Stimulated activated CD4-positive, alpha-beta T cell treated with anti-CD3 and anti-CD28 coated beads, TNF-alpha, amount 100 ng/mL, for 1 hour (primary cell): Measurements from ENCODE around the gene FREM1.

Experiments used
- DNase-seq, 3 donors: peaks; one replicate each; pipeline ENCODE4 v3.0.0-alpha.2; 2020; ENCODE audit warnings: low read depth in 3 of 3, low spot score in 1 of 3

The FREM1 gene

GRCh38 chr9:14909601-14909960 lies 647 bp downstream of the FREM1 start:
- no peak for DNase-seq

DNA sequence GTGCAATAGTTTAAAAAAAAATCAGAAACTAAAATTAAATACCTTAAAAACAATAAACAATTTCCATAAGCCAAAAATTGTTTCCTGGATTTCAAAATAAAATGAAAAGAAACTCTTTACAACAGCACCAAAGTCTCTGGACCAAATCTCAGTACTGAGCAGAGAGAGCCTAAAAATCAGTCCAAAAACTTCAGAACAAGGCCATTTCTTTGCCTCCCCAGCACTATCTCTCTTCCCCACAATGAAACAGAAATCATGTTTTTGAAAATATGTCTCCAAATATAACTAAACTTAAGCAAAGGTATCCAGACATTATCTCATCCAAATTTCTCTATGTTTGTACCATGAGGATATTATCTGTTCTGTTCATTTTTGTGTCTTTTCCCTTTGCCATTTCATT lies 1.0 kb downstream of the FREM1 start:
- DNase-seq = no peak

DNA sequence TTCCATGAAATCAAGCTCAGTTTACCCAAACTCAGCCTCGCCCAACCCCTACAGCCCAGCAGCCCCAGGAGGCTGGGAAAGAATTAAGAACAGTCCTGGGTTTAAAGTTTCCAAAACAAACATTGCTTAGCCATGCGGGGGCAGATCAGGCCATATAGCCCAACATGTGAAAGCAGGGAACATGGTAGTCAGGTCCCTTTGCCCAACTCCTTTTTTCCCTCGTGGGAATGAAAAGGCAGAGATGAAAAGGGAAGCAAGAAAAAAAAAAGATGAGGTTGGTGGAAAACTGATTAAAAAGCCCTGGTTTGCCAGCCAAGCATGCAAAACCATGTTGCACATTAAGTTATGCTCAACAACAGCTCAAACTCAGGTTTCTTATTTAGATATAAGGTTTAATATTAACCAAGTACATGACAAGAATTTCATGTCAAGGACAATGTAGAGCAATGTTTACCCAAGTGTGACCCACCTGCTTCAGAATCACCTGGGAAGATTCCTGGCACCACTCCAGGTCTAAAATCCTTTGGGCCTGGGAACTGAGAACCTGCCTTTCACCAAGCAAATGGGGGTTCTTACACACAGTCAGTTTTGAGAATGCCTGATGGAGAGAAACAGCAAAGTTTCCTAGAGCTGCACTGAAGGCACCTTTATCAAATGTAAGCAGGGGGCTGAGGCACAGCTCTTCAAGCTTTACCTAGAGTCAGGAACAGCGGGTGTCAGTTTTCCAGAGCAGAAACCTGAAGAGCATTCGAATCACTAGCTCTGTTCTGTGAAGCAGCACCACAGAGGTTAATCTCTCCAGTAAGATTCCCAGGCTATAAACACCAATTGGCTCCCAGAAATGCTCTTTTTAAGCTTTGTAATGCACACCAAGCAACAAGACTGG lies 1.7 kb downstream of the FREM1 start:
- DNase-seq = no peak

GRCh38 chr9:14907696-14908095 lies 2.5 kb downstream of the FREM1 start:
- DNase-seq = no peak

GRCh38 chr9:14907360-14907685 lies 2.9 kb downstream of the FREM1 start:
- no peak for DNase-seq

- DNase-seq = no peak
These were observed 3.4 kb downstream of the FREM1 start for GRCh38 chr9:14906644-14907359.

DNA sequence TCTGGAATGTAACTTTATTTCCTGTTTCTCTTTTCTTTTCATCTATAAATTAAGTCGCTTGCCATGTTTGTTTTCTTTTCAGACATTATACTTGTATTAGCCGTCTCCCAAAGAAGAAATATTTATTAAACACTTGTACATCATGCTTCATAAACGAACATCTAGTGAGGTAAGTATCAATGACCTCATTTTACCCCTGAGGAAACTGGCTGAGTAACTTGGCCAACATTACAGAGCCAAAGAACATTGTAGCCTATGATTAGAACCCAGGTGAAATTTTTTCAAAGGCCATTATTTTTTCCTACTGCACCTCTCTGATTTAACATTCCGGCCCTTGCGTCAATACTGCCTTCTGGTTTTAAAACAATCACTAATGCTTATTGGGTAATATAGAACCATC lies 4.2 kb downstream of the FREM1 start:
- no peak for DNase-seq

GRCh38 chr9:14903040-14903439 lies 7.2 kb downstream of the FREM1 start:
- DNase-seq = no peak

DNA sequence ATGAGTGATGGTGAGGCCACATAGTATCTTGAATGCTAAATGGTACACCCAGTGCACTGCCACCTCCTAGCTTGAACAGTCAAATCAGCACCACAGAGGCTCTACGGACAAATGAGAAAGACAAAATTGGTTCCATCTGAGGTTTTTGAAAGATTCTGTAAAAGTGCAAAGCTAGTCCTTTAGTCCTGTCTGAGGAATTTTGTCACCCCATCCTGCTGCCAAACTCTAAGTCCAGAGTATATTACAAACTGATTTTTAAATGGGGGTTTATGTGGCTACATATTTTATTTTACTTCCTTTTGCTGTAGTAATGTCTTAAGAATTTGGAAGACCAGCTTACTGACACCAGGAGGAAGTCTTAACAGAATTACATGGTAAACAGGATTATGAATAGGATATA lies 7.7 kb downstream of the FREM1 start:
- no peak for DNase-seq

DNA sequence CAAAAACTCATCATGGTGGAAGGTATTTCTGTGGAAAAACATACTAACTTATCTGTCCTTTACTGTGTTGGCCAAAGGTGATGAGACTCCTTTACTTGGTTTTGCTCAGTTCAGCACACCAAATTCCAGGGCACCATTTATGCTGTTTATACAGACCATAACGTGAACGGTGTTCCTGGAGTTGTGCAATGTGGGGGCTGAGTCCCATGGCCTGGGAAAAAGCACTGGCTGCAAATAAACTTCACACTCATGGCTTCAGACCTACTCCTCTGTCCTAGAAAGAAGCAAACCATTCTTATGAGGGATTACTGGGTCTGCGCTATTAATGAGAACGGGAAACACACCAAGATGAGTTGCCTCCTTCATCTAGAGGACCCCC lies 10.4 kb downstream of the FREM1 start:
- DNase-seq = no peak

DNA sequence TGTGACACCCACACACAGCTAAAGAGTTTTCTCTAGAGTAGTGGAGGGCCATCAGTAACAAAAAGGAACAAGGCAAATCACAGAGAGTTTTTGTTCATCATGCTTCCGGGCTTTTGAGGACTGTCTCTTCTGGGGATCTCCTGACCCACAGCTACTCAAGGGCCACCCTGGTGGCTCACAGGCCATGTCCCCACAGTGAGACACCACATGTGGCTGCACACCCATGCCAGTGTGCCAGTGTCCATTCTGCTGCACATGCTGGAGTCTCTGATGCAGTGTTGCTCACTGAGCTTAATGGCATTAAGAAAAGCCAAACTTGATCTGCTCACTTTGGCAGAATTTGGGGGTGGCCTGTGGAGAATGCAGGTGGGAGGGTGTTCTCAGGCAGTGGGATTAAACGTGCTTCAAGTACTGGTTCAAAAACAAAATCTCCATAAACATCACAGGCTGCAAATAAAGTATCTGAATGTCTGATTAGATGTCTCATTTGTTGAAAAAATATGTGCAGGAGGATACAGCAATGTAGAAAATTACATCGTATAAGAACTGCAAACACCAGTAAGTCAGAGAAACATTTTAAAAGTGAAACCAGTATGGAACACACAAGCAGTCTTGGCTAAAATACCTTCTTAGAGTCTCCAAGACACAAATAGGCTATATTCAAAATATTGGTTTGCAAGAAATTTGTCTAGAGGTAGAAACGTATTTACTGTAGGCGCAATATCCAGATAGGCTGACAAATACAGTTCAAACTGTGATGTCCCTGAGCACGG lies 11.0 kb downstream of the FREM1 start:
- DNase-seq = no peak

DNA sequence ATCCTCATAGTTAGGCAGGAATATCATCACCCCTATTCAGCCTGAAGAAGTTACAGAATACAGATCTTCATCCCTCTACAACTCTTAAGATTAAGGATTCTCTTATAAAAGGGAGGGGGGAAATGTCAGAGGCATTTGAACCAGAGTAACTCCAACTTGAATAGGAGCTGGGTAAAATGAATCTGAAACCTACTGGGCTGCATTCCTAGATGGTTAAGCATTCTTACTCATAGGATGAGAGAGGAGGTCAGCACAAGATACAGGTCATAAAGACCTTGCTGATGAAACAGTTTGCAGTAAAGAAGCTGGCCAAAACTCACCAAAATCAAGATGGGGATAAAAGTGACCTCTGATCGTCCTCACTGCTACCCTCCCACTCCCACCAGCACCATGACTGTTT lies 14.4 kb downstream of the FREM1 start:
- DNase-seq = no peak

- no peak for DNase-seq
These were observed 16.9 kb downstream of the FREM1 start for GRCh38 chr9:14893280-14893679.

DNA sequence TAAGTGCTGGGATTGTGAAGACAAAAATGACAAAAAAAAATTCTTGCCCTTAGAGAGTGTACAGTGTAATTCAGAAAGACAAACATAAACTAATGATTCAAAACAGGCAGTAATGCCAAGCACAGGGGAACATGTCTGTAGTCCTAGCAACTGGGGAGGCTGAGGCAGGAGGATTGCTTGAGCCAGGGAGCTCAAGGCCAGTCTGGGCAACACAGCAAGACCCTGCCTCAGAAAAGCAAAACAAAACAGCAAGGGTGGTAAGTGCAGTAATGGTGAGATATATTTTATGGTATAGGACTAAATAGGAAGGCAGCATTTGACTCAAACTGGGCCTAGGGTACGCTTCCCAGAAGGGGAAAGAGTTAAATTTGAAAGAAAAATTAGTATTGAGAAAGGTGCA lies 18.9 kb downstream of the FREM1 start:
- no peak for DNase-seq

GRCh38 chr9:14889451-14889850 lies 20.8 kb downstream of the FREM1 start:
- no peak for DNase-seq

GRCh38 chr9:14888875-14889274 lies 21.4 kb downstream of the FREM1 start:
- no peak for DNase-seq

- DNase-seq = no peak
These were observed 22.0 kb downstream of the FREM1 start for GRCh38 chr9:14888272-14888671.

- no peak for DNase-seq
These were observed 23.1 kb downstream of the FREM1 start for GRCh38 chr9:14887149-14887548.

DNA sequence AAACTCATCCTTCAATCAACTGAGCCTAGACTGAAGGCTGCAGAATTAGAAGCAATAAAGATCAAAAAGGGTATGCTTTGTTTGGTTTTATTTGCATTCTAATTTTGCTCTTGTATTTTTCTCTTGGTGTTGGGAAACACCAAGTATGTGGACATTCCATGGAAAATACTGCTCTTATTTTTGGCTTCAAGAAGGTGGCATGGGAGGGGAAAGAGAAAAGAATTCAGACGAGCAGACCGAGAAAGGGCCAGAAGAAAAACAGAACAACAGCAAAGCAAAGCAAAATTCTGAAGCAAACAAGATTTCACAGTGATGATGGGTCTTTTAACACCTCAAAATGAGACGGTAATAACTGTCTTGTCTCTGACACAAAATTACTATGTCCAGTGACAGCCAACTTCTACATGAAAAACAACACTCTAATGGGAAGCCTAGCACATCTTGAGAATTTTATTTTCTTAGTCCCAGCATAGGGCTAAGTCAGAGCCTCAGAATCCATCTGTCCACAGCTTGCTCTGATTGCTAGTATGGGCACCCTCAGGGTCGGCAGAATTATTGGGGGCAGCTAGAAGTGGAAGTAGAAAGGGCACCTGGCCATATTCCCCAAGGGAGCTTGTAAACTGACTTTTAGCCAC lies 26.8 kb downstream of the FREM1 start:
- no peak for DNase-seq

- no peak for DNase-seq
These were observed 28.1 kb downstream of the FREM1 start for GRCh38 chr9:14882090-14882489.

DNA sequence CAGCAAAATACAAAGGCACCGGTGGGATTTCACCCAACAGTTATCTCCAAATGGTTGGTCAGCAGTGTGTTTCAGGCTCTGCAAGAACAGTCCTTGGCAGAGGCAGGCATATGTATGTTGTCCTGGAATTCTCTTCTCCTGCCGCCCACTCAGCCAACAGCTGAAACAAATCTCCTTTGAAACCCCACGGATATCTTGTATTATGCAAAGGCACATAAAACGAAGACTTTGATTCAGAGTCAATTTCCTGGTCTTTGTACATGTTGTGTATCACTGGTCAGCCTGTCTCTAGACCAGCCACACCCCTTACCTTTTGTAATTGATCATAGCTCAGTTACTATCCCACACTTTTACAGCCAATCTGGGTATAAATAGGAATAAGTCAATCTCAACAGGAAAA lies 29.2 kb downstream of the FREM1 start:
- no peak for DNase-seq

- no peak for DNase-seq
These were observed 40.1 kb downstream of the FREM1 start for GRCh38 chr9:14870090-14870489.
